Heart right ventricle (tissue), 16 donors: ENCODE data around the gene PRIM1. TPM values are rescaled to one million over a fixed set of nuclear protein-coding genes. Genes with fewer than 3 reads are reported as not detected.

Experiments used
- ATAC-seq, 8 donors: fragments of 200-7000 bp; cut with Tn5 transposase; one replicate each; pipeline ENCODE4 v1.9.1; 2020; ENCODE audit warnings: mild to moderate bottlenecking in 8 of 8, moderate library complexity in 8 of 8, moderate number of reproducible peaks in 1 of 8
- DNase-seq, 2 donors: peaks; one replicate each; pipeline ENCODE4 v3.0.0-alpha.2; 2020
- H3K27ac ChIP-seq, 10 donors: fragments of 200-600 bp; sonication (generic) in 2 of 10; one replicate each; pipeline versions ENCODE4 v1.5.0 to v1.8.0; 2020 to 2022; ENCODE audit warnings: mild to moderate bottlenecking in 3 of 10
- H3K27me3 ChIP-seq, 7 donors: fragments of 200-600 bp; one replicate each; pipeline ENCODE4 v1.8.0; 2021 to 2022; ENCODE audit warnings: mild to moderate bottlenecking in 2 of 7
- H3K36me3 ChIP-seq, 9 donors: fragments of 200-600 bp; sonication (generic) in 1 of 9; one replicate each; pipeline versions ENCODE4 v1.5.0 to v1.8.0; 2020 to 2022; ENCODE audit warnings: mild to moderate bottlenecking in 2 of 9
- H3K4me1 ChIP-seq, 9 donors: fragments of 200-600 bp; sonication (generic) in 1 of 9; one replicate each; pipeline versions ENCODE4 v1.5.0 to v1.8.0; 2020 to 2022; ENCODE audit warnings: mild to moderate bottlenecking in 4 of 9
- H3K4me3 ChIP-seq, 10 donors: fragments of 200-600 bp; sonication (generic) in 2 of 10; one replicate each; pipeline versions ENCODE4 v1.5.0 to v1.8.0; 2020 to 2022; ENCODE audit warnings: mild to moderate bottlenecking in 7 of 10, moderate library complexity in 2 of 10
- H3K9me3 ChIP-seq, 11 donors: fragments of 200-600 bp in 10 of 11; sonication (generic) in 2 of 11; one replicate each; pipeline versions ENCODE4 v1.5.0 to v1.8.0; 2013 to 2022; ENCODE audit warnings: mild to moderate bottlenecking in 2 of 11, control low read depth in 1 of 11, moderate library complexity in 1 of 11
- WGBS, 2 donors: extraction: QIAGEN DNeasy Blood & Tissue Kit; methylation state at CpG; one replicate each; pipeline ENCODE4 v1.1.7; 2013; ENCODE audit warnings: inconsistent platforms in 1 of 2; 5-methylcytosine and 5-hydroxymethylcytosine counted together
- intact Hi-C, 10 donors: fragments of 100-400 bp; cut with DNase I; formaldehyde crosslinking; loops; one replicate each; pipeline versions ENCODE4 v1.11.1 to v1.14.2; 2022
- polyA plus RNA-seq, 2 donors: library from polyadenylated mRNA; stranded (reverse); fragments of 200-250 nt; gene quantifications; one replicate each; pipeline ENCODE4 v1.2.3, GENCODE V29; 2013
- total RNA-seq, 10 donors: library from RNA; stranded (reverse); fragmentation: NEBNext Ultra II Directional in 3 of 10; extraction: Animal tissue kit (Norgen Biotek cat#: 25700) in 3 of 10; gene quantifications; one replicate each; pipeline versions ENCODE4 v1.2.1 to v1.2.4, GENCODE V29; 2021 to 2023
- TF ChIP-seq, protein P1 (sequence below), 9 donors: fragments of 200-600 bp; sonication (generic) in 2 of 9; IDR thresholded peaks; one replicate each; pipeline versions ENCODE4 v1.5.0 to v1.8.0; 2021 to 2022; ENCODE audit warnings: antibody characterized with exemption in 9 of 9, mild to moderate bottlenecking in 5 of 9, moderate library complexity in 1 of 9
- donor health status: Arrhythmogenic right ventricular cardiomyopathy.
- donor health status: ischemic (EF 13 %, LVEDD 7.1; RV severe dilation, severe dysfunction).
- donor health status: healthy with polysubstance abuse.
- donor health status: DM: no; HTN: yes; CAD: no.
- donor health status: DM: no; HTN: no; CAD: no.
- donor health status: ischemic (EF 25% LVEDD 6.9; RV normal size, moderate dysfunction).
- donor health status: ischemic (EF 25% LVEDD 5.7; RV mildly dilated, moderate dysfunction).
- donor health status: healthy.
- donor health status: DM: yes; HTN: yes; CAD: no.
- donor health status: Ischemic cardiomyopathy.
- donor health status: ischemic (EF 35%, LVEDD 5.7; RV mildly dilated, moderate dysfunction).
- donor health status: nonischemic (EF 11% LVEDD 7.7; RV severe dilation, severe dysfunction).
- donor health status: DM: yes; HTN: yes; CAD: no.
- donor health status: PGD.
- donor health status: ischemic (EF 29% LVEDD 5.4; RV normal size, mild dysfunction).
- donor health status: nonischemic (EF 23%, LVEDD 6.1; RV moderate dilation, normal function).

Gene PRIM1
- total and polyA plus RNA-seq, 12 donors = 1.8 to 4.7 (median 3.0) TPM

GRCh38 chr12:56773113-56773512, 21.0 kb upstream of the PRIM1 start:
- no peaks in the 10 kb centered on the region for H3K4me1 ChIP-seq
- ATAC-seq (no peak), DNase-seq (no peak)
- no peaks in the 10 kb centered on the region for H3K36me3 ChIP-seq
- TF ChIP-seq, protein P1, sequence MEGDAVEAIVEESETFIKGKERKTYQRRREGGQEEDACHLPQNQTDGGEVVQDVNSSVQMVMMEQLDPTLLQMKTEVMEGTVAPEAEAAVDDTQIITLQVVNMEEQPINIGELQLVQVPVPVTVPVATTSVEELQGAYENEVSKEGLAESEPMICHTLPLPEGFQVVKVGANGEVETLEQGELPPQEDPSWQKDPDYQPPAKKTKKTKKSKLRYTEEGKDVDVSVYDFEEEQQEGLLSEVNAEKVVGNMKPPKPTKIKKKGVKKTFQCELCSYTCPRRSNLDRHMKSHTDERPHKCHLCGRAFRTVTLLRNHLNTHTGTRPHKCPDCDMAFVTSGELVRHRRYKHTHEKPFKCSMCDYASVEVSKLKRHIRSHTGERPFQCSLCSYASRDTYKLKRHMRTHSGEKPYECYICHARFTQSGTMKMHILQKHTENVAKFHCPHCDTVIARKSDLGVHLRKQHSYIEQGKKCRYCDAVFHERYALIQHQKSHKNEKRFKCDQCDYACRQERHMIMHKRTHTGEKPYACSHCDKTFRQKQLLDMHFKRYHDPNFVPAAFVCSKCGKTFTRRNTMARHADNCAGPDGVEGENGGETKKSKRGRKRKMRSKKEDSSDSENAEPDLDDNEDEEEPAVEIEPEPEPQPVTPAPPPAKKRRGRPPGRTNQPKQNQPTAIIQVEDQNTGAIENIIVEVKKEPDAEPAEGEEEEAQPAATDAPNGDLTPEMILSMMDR (IDR thresholded peaks at IDR 0.05) = no peak
- H3K4me3 ChIP-seq = no peak overlapping the region
- no peaks in the 10 kb centered on the region for H3K27me3 ChIP-seq
- H3K9me3 ChIP-seq = peaks cover 0 to 8% (median 0%) of the 10 kb centered on the region in 11 donors
- 81 to 94% methylated on average over 2 of the region's 2 CpGs for WGBS, 2 donors
- intact Hi-C loops = no loop called here
- H3K27ac ChIP-seq = no peak overlapping the region

- H3K4me3 ChIP-seq = no peak overlapping the region
- no peaks in the 10 kb centered on the region for H3K4me1 ChIP-seq
- 90 to 98% methylated on average over 5 of the region's 5 CpGs for WGBS, 2 donors
- ATAC-seq (no peak), DNase-seq (no peak)
- H3K36me3 ChIP-seq = no peaks in the 10 kb centered on the region
- intact Hi-C loops = no loop called here
- H3K27ac ChIP-seq = no peak overlapping the region
- TF ChIP-seq, protein P1 (IDR thresholded peaks at IDR 0.05) = no peak
- H3K27me3 ChIP-seq = no peaks in the 10 kb centered on the region
- H3K9me3 ChIP-seq = peaks cover 0 to 8% (median 0%) of the 10 kb centered on the region in 11 donors
Measured at GRCh38 chr12:56772625-56773024, 20.5 kb upstream of the PRIM1 start.

DNA sequence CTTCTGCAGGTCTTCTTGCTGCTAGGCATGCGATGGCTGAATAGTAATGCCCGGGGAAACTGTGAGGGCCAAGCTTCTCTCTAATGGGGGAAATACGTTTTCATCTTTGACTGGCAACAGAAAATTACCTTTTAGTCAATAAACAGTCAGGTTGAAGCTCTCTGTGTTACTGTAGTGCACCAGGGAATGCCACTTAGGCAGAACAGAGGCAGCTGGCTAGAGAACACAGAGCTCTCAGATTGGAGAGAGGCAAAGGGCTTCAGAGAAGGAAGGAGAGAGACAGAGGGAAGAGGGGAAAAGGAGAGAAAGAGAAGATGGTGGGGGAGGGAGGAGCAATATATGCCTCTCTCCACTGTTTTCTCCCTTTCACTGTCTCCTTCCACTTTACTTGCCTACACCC, 17.7 kb upstream of the PRIM1 start:
- no peaks in the 10 kb centered on the region for H3K4me1 ChIP-seq
- H3K36me3 ChIP-seq = no peaks in the 10 kb centered on the region
- intact Hi-C loops = loop anchor here in 1 of 10 donors (10.0 kb wide), 1 partner anchor 285 kb away; the partner anchor contains the start of gene MYO1A
- H3K4me3 ChIP-seq = no peak overlapping the region
- no peaks in the 10 kb centered on the region for H3K9me3 ChIP-seq
- WGBS, 2 donors = 89 to 91% methylated on average over 3 of the region's 3 CpGs
- H3K27me3 ChIP-seq = no peaks in the 10 kb centered on the region
- no peak overlapping the region for H3K27ac ChIP-seq
- TF ChIP-seq, protein P1 (IDR thresholded peaks at IDR 0.05) = no peak
- no peak for DNase-seq
- no peak for ATAC-seq

GRCh38 chr12:56768424-56768823, 16.3 kb upstream of the PRIM1 start:
- Histone ChIP-seq H3K4me3 (no peak overlapping the region), H3K9me3 (no peaks in the 10 kb centered on the region), H3K4me1 (no peaks in the 10 kb centered on the region), H3K36me3 (no peaks in the 10 kb centered on the region), H3K27me3 (no peaks in the 10 kb centered on the region), H3K27ac (no peak overlapping the region)
- WGBS, 2 donors = 90 to 93% methylated on average over 5 of the region's 5 CpGs
- TF ChIP-seq, protein P1 (IDR thresholded peaks at IDR 0.05) = no peak
- intact Hi-C loops = loop anchor here in 1 of 10 donors (10.0 kb wide), 1 partner anchor 286 kb away; the partner anchor contains the start of gene MYO1A
- ATAC-seq = no peak
- no peak for DNase-seq
